K562 (cell line): ENCODE results near the gene CFL2. TPM values are rescaled to one million over a fixed set of nuclear protein-coding genes. Genes with fewer than 3 reads are reported as not detected.
A peak's percentile ranks its signal among the peaks of the same experiment; 100 is the strongest.

Experiments used
- CBX1 ChIP-seq: sonication (generic); IDR thresholded peaks from 2 replicates; pipeline ENCODE4 v1.6.1; 2016; ENCODE audit warnings: antibody characterized with exemption, low read depth, mild to moderate bottlenecking
- ELF1 ChIP-seq: fragments of 200-800 bp; sonication (Bioruptor generic); IDR thresholded peaks from 2 replicates; pipeline ENCODE4 v1.6.1; 2016; ENCODE audit warnings: missing genetic modification characterization, missing compliant biosample characterization
- GABPB1 ChIP-seq: sonication (generic); formaldehyde crosslinking; IDR thresholded peaks from 2 replicates; pipeline ENCODE4 v1.8.0; 2022; ENCODE audit warnings: mild to moderate bottlenecking, missing genetic modification reagents
- HDAC8 ChIP-seq: fragments of 450-650 bp; IDR thresholded peaks from 2 replicates; pipeline ENCODE4 v1.6.1; 2016; ENCODE audit warnings: mild to moderate bottlenecking, missing genetic modification characterization, moderate library complexity, missing compliant biosample characterization
- MAFK ChIP-seq: IDR thresholded peaks from 2 replicates; pipeline ENCODE4 v1.6.1; 2011; ENCODE audit warnings: low read length, improper control_type of control experiment
- NRF1 ChIP-seq, 2 experiments: fragments of 450-650 bp; IDR thresholded peaks in 1 of 2; conservative IDR thresholded peaks in 1 of 2; 2 replicates each; pipeline ENCODE4 v1.6.1; 2014; ENCODE audit warnings: mild to moderate bottlenecking in 2 of 2
- PCBP1 ChIP-seq: fragments of 200-400 bp; formaldehyde crosslinking; IDR thresholded peaks from 2 replicates; pipeline ENCODE4 v1.6.1; 2018; ENCODE audit warnings: mild to moderate bottlenecking, low read depth, low read length; ENCODE audit not compliant: poor library complexity, severe bottlenecking
- PHF20 ChIP-seq: fragments of 450-650 bp; IDR thresholded peaks from 2 replicates; pipeline ENCODE4 v1.6.1; 2018; ENCODE audit not compliant: partially characterized antibody
- PML ChIP-seq: IDR thresholded peaks from 2 replicates; pipeline ENCODE4 v1.6.1; 2012; ENCODE audit warnings: low read length, inconsistent platforms
- POLR2A ChIP-seq: fragments of 450-650 bp; conservative IDR thresholded peaks from 2 replicates; pipeline ENCODE4 v1.6.1; 2016
- PRPF4 ChIP-seq: fragments of 200-400 bp; formaldehyde crosslinking; IDR thresholded peaks from one replicate; pipeline ENCODE4 v1.6.1; 2017; ENCODE audit warnings: low read length, low read depth, mild to moderate bottlenecking; ENCODE audit not compliant: insufficient read depth, poor library complexity, severe bottlenecking
- RBFOX2 ChIP-seq: fragments of 200-400 bp; formaldehyde crosslinking; IDR thresholded peaks from 2 replicates; pipeline ENCODE4 v1.6.1; 2017; ENCODE audit warnings: low read depth, mild to moderate bottlenecking, low read length, moderate library complexity
- RHOXF2B ChIP-seq: fragments of 250-450 bp; sonication (Bioruptor Pico); conservative IDR thresholded peaks from 2 replicates; pipeline ENCODE4 v1.5.1; 2021
- SMAD1 ChIP-seq: fragments of 150-350 bp; IDR thresholded peaks from 2 replicates; pipeline ENCODE4 v1.6.1; 2014; ENCODE audit warnings: low read length, low read depth; ENCODE audit not compliant: partially characterized antibody
- SMAD4 ChIP-seq: fragments of 250-450 bp; sonication (Bioruptor Pico); conservative IDR thresholded peaks from 2 replicates; pipeline ENCODE4 v1.8.0; 2021; ENCODE audit warnings: inconsistent platforms, mild to moderate bottlenecking, moderate library complexity
- SNRNP70 ChIP-seq: fragments of 200-400 bp; formaldehyde crosslinking; optimal IDR thresholded peaks from 2 replicates; pipeline ENCODE3; 2017; ENCODE audit warnings: low read depth, low read length
- ZBTB17 ChIP-seq: fragments of 450-650 bp; formaldehyde crosslinking; IDR thresholded peaks from 2 replicates; pipeline ENCODE4 v1.4.0; 2020; ENCODE audit warnings: mild to moderate bottlenecking
- ZNF121 ChIP-seq: sonication (generic); formaldehyde crosslinking; conservative IDR thresholded peaks from 2 replicates; pipeline ENCODE4 v1.8.0; 2022; ENCODE audit warnings: missing genetic modification reagents
- ZNF140 ChIP-seq: fragments of 250-450 bp; sonication (Bioruptor Pico); IDR thresholded peaks from 2 replicates; pipeline ENCODE4 v1.8.0; 2021; ENCODE audit warnings: moderate library complexity, mild to moderate bottlenecking, inconsistent platforms
- polyA plus RNA-seq, 8 experiments: library from polyadenylated mRNA; depleted of rRNA in 4 of 8; stranded (reverse) in 5 of 8; unstranded in 3 of 8; fragments of >200 nt; fragmentation: Nextera tagmentation in 2 of 8; fragmentation: Illumina TruSeq in 1 of 8; extraction: Ambion mirVana in 2 of 8; extraction: Trizol in 1 of 8; gene quantifications; 2 replicates each; pipeline versions ENCODE4 v1.2.1 to v1.2.3, GENCODE V29; 2011 to 2014; ENCODE audit warnings: inconsistent platforms in 1 of 8, missing spikeins in 1 of 8
- total RNA-seq, 7 experiments: library from RNA; depleted of rRNA in 6 of 7; stranded (reverse); fragments of >200 nt in 6 of 7; fragmentation: Illumina TruSeq in 2 of 7; extraction: Trizol in 2 of 7; gene quantifications; 2 replicates each; pipeline versions ENCODE4 v1.2.1 to v1.2.3, GENCODE V29; 2011 to 2021; ENCODE audit warnings: low replicate concordance in 1 of 7
- TF ChIP-seq, protein P1 (sequence below), 2 experiments: IDR thresholded peaks; 2 replicates each; pipeline ENCODE4 v1.6.1; 2011; ENCODE audit warnings: borderline replicate concordance in 1 of 2, control low read depth in 1 of 2, low read depth in 1 of 2, low read length in 1 of 2, mild to moderate bottlenecking in 1 of 2, mixed read lengths in 1 of 2, moderate library complexity in 1 of 2; ENCODE audit not compliant: insufficient read depth in 1 of 2, insufficient read length in 1 of 2, poor library complexity in 1 of 2, severe bottlenecking in 1 of 2; ENCODE audit errors: extremely low read depth in 1 of 2
- TF ChIP-seq, protein P2 (sequence below): sonication (generic); formaldehyde crosslinking; IDR thresholded peaks from 2 replicates; pipeline ENCODE4 v1.8.0; 2022; ENCODE audit warnings: mild to moderate bottlenecking, missing genetic modification reagents
- TF ChIP-seq, protein P3 (sequence below): sonication (generic); formaldehyde crosslinking; IDR thresholded peaks from 2 replicates; pipeline ENCODE4 v1.8.0; 2022; ENCODE audit warnings: mild to moderate bottlenecking, missing genetic modification reagents, borderline replicate concordance

The CFL2 gene
- total and polyA plus RNA-seq, 9 of the 15 experiments (the other 6 are each of a cell fraction or from before 2014, with no cell fraction given), result 2.0 to 12.7 (median 5.1) TPM

DNA sequence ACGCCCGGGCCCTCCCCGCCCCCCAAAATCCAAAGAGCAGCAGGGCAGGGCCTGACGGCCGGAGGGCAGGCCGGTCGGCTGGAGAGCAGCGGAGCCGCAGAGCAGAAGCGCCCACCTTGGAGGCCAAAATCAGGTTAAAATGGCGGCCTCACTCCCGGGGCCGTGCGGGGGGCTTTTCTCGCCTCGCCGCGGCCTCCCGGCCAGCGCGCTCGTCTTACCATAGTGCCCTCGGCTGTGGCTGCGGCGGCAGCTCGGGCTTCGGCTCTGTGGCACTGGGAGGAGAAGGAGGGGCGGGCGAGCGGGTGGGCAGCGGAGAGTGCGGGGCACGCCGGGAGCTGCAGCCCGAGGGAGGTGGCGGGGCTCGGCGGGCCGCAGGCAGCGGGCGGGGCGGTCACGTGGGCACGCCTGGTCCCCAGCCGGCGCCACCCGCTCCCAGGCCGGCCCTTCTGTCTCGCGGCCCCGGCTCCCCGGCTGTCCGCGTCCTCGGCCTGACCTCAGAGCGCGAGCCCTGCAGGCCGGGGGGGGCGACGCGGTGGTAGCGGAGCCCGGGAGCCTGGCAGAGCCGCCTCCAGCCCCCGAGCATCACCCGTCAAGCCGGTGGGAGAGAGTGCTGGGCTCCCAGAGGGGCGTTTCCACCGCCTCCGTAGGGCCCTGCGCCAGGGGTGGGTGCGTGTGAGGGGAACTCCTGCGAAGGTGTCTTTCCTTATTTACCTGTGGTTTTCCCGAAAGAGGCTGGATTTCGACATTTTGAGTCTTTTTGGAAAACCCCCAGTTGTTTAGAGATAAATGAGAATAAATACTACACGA is at the start of gene CFL2 (continued):
- TF ChIP-seq CBX1 (0 out of 2 replicates have a peak, but pooled peaks have one; percentile 31), SMAD1 (no peak), ZBTB17 (no peak), ZNF140 (no peak), PML (no peak), NRF1 (conservative IDR thresholded peaks at IDR 0.05 in 1 of 2, IDR thresholded peaks at IDR 0.05 in 1 of 2) (peak; percentile 30 to 32; a peak in 1 of 4 replicates), SNRNP70 (no peak), MAFK (no peak), PHF20 (peak; percentile 8), ELF1 (tag) (no peak), ZNF121 (CRISPR knock-in tag) (no peak), RHOXF2B (CRISPR knock-in tag) (no peak), PCBP1 (no peak), POLR2A (peak; percentile 68), PRPF4 (no peak), GABPB1 (0 out of 2 replicates have a peak, but pooled peaks have one; percentile 6), RBFOX2 (peak; percentile 86), HDAC8 (tag) (no peak), SMAD4 (CRISPR knock-in tag) (peak; percentile 68)
- TF ChIP-seq, protein P1, sequence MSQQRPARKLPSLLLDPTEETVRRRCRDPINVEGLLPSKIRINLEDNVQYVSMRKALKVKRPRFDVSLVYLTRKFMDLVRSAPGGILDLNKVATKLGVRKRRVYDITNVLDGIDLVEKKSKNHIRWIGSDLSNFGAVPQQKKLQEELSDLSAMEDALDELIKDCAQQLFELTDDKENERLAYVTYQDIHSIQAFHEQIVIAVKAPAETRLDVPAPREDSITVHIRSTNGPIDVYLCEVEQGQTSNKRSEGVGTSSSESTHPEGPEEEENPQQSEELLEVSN (IDR thresholded peaks at IDR 0.05; ENCODE audit: borderline replicate concordance in 1 of 2, extremely low read depth in 1 of 2, insufficient read depth in 1 of 2, insufficient read length in 1 of 2, low read depth in 1 of 2, low read length in 1 of 2, poor library complexity in 1 of 2, severe bottlenecking in 1 of 2), result peak in 1 of 2 experiments; percentile 73
- TF ChIP-seq, protein P2, sequence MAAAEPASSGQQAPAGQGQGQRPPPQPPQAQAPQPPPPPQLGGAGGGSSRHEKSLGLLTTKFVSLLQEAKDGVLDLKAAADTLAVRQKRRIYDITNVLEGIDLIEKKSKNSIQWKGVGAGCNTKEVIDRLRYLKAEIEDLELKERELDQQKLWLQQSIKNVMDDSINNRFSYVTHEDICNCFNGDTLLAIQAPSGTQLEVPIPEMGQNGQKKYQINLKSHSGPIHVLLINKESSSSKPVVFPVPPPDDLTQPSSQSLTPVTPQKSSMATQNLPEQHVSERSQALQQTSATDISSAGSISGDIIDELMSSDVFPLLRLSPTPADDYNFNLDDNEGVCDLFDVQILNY (CRISPR knock-in tag), result no peak
- TF ChIP-seq, protein P3, sequence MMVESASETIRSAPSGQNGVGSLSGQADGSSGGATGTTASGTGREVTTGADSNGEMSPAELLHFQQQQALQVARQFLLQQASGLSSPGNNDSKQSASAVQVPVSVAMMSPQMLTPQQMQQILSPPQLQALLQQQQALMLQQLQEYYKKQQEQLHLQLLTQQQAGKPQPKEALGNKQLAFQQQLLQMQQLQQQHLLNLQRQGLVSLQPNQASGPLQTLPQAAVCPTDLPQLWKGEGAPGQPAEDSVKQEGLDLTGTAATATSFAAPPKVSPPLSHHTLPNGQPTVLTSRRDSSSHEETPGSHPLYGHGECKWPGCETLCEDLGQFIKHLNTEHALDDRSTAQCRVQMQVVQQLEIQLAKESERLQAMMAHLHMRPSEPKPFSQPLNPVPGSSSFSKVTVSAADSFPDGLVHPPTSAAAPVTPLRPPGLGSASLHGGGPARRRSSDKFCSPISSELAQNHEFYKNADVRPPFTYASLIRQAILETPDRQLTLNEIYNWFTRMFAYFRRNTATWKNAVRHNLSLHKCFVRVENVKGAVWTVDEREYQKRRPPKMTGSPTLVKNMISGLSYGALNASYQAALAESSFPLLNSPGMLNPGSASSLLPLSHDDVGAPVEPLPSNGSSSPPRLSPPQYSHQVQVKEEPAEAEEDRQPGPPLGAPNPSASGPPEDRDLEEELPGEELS, result no peak
